OCI-LY7 (cell line): ENCODE results near the gene PI4K2B.

Experiments used
- CTCF ChIP-seq: fragments of 200-600 bp; sonication (generic); conservative IDR thresholded peaks from 2 replicates; pipeline ENCODE4 v1.5.1; 2014; ENCODE audit warnings: mild to moderate bottlenecking, antibody characterized with exemption, low read length, moderate library complexity, mixed read lengths
- EZH2phosphoT487 ChIP-seq: fragments of 200-600 bp; sonication (generic); IDR thresholded peaks from 2 replicates; pipeline ENCODE4 v1.6.1; 2018; ENCODE audit warnings: low read depth, borderline replicate concordance, mild to moderate bottlenecking, mixed run types, antibody characterized with exemption, low read length, moderate library complexity, mixed read lengths

GRCh38 chr4:25310066-25310802 lies 76.4 kb downstream of the PI4K2B start:
- TF ChIP-seq CTCF (no peak), EZH2phosphoT487 (no peak)
